Subcutaneous adipose tissue (tissue), 4 donors: Measurements from ENCODE around the gene SFT2D3. TPM values are rescaled to one million over a fixed set of nuclear protein-coding genes. Genes with fewer than 3 reads are reported as not detected.

Experiments used
- total RNA-seq, 4 donors: library from RNA; depleted of rRNA; stranded (reverse); fragments of >200 nt; gene quantifications; one replicate each; pipeline ENCODE4 v1.1.0, GENCODE V29; 2016
- TF ChIP-seq, protein P1 (sequence below): fragments of 450-650 bp; IDR thresholded peaks from one replicate; pipeline ENCODE4 v1.5.1; 2016; ENCODE audit warnings: low read depth, mild to moderate bottlenecking, control low read depth, antibody characterized with exemption, moderate library complexity

Gene SFT2D3
- total RNA-seq, 4 donors from 2014 or later: 5.8 to 14.9 (median 8.1) TPM

DNA sequence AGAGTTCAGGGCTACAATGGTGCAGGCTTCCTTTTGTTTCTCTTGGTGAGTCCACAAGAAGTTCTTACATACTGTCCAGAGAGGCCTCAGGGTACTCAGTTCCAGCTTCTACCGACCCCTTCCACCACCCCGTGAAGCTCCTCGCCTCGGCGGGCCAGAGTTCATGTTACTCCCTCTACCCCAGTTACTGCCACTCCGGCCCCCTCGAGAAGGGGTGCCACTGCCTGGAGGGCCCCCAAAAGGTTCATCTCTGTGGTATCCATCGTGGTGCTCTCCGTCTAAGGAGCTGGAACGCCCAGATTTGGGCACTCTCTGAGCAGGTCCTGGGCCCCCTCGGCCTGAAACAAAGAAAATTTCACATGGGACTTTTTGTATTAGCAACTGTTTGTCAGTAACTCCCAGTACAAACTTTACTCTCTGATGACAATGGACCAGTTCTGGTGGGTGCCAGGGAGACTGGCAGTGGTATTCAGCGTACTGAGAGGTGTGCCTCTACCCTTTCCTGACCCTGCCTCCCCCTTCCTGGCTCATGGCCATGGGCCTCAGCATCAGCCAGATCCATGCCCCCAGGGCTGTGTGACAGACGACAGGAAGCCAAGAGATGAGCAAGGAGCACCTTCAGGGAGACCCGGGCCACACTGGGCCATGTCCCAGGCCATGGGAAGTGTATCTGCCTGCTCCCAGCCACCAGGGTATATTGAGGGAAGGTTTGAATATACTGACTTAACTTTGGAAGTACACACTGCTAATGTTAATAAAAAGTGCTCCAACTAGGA lies 5.1 kb downstream of the SFT2D3 start:
- TF ChIP-seq, protein P1, sequence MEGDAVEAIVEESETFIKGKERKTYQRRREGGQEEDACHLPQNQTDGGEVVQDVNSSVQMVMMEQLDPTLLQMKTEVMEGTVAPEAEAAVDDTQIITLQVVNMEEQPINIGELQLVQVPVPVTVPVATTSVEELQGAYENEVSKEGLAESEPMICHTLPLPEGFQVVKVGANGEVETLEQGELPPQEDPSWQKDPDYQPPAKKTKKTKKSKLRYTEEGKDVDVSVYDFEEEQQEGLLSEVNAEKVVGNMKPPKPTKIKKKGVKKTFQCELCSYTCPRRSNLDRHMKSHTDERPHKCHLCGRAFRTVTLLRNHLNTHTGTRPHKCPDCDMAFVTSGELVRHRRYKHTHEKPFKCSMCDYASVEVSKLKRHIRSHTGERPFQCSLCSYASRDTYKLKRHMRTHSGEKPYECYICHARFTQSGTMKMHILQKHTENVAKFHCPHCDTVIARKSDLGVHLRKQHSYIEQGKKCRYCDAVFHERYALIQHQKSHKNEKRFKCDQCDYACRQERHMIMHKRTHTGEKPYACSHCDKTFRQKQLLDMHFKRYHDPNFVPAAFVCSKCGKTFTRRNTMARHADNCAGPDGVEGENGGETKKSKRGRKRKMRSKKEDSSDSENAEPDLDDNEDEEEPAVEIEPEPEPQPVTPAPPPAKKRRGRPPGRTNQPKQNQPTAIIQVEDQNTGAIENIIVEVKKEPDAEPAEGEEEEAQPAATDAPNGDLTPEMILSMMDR: no peak

DNA sequence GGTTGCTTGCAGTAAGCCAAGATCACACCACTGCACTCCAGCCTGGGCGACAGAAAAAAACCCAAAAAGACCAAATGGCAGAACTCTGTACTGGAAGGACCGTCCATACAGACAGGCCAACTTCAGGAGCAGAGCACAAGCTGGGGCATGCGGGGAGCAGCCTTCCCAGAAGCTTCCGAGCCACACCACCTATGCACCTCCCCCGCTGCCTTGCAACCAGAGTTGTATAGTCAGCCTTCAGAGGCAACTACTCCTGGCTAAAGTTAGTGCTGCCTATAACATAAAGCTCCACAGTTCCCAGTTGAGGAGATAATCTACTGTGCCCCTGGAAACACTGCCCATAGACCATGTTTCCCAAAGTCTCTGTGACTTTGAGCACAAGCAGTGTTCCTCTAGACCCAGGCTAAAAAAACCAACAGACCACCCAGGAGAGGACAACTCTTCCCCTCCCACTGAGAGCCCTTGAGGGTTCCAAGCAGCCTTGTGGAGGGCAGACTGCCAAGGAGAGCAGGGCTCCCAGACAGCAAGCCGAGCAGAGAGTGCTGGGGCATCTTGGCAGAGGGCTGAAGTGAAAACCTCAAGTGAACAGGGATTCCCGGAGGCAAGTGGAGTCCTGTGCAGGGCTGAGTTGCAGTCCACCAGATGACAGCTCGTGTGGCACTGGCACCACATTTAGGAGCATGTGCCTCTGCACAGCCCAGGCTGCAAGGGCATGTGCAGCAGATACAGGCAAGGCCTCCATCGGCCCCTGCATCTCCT lies 6.8 kb downstream of the SFT2D3 start:
- TF ChIP-seq, protein P1: no peak

DNA sequence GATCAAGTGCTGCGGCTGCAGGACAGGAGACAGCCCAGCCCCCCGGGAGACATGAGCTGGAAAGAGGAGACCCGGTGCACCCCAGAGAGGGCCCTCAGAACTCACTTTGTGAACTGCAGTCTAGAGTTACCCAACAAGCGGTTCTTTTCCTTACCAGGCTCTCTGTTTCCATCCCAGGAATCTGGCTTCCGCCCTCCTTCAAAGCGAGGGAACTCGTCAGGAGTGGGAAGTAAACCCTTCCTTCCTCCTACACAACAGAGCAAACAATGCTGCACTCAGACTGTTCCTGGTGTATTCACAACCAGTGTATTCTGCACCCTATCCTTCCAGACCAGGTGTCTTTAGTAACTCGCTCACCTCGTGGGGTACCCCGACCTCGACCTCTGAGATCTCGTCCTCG lies 8.0 kb downstream of the SFT2D3 start:
- TF ChIP-seq, protein P1: no peak

DNA sequence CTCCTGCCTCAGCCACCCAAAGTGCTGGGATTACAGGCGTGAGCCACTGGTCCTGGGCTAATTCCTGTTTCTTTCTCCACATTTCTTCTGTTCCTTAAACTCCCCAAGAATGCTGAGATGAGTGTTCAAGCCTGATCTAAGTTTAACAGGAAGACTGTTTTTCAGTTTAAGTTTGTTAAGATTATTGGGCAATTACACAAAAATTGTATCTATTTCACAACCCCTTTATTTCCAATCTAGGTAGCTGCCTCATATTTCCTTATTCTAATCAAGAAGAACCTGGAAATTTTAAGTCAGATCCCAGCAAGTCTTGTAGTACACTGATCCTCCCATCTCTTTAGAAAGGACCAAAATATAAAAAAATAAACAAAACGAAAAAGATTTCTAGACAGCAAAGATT lies 11.7 kb downstream of the SFT2D3 start:
- TF ChIP-seq, protein P1: no peak

DNA sequence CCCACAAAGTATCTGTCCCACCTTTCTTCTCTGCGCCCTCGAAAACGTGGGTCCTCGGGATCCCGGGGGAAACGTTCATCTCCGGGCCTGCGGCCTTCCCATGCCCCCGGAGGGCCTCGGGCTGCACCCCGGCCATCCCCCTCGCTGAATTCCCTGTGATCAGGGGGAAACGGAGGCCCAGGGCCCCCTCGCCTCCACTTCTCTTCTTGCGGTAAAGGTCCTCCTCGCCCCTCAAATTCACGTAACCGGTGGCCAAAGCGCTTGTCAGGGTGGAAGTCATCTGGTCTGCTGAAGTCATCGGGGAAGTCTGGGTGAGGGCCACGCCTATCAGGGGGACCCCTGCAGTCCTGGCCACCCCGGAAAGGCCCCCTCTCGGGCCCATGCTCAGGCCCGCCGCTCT lies 12.3 kb downstream of the SFT2D3 start:
- TF ChIP-seq, protein P1: no peak

DNA sequence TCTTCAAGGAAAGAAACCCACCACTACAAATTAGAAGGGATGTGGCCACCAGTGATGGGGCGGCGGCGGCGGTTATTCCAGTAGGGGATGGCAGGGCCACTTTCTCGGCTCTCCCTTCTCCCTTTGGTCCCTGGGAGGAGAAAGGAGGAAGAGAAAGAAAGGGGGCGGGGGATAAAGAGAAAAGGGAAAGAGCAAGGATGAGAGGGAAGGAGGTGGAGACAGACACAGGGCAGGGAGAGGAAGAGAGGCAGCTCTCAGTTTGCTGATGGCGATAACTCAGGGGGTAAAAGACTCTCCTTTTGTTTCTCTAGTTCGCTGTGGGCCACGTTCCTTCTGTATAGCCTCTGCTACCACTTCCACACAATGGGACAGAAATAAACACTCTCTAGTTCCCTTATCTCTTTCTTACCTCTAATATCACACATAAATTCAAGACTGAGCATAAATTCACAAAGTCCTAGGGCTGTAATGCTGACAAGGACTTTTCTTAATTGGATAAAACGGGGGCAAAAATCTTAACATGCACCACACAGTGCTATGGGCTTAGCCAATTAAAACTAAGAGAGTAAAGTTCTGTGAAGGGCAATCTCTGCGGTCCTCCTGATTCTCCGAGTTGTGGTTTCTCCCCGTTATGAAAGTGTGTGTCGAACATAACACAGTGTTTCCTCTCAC lies 14.6 kb downstream of the SFT2D3 start:
- TF ChIP-seq, protein P1: no peak

DNA sequence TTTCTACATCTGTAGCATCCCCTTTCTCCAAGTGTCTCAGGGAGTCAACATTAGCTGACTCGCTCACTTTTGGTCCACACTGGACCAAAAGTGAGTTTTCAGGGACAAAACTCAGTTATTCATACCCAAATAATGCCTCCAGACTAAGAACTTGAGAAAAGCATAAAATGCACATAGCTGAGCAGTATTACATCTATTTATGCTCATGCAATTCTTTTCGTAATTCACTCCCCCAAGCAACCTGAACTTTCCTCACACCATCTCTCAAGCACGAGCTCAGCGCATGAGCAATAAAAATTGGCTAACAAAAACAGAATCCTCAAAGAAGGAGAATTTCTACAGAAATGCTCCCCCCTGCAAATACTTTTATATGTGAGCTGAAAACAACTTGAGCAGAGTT lies 17.0 kb downstream of the SFT2D3 start:
- TF ChIP-seq, protein P1: no peak
